HEK293 (cell line): ENCODE results near the gene LASP1.

Experiments
- OSR2 ChIP-seq: fragments of 450-650 bp; formaldehyde crosslinking; IDR thresholded peaks from 2 replicates; pipeline ENCODE4 v1.5.1; 2016; ENCODE audit warnings: missing biosample characterization, missing genetic modification characterization
- SALL2 ChIP-seq: fragments of 450-650 bp; formaldehyde crosslinking; IDR thresholded peaks from 2 replicates; pipeline ENCODE4 v1.5.0; 2017; ENCODE audit warnings: missing biosample characterization, mild to moderate bottlenecking, missing genetic modification characterization, borderline replicate concordance
- SP3 ChIP-seq: fragments of 450-650 bp; formaldehyde crosslinking; IDR thresholded peaks from 2 replicates; pipeline ENCODE4 v1.5.1; 2016; ENCODE audit warnings: missing biosample characterization, missing genetic modification characterization
- ZBTB17 ChIP-seq: fragments of 450-650 bp; formaldehyde crosslinking; IDR thresholded peaks from 2 replicates; pipeline ENCODE4 v1.5.1; 2016; ENCODE audit warnings: missing biosample characterization, missing genetic modification characterization
- ZNF2 ChIP-seq: fragments of 450-650 bp; formaldehyde crosslinking; IDR thresholded peaks from 2 replicates; pipeline ENCODE4 v1.5.1; 2016; ENCODE audit warnings: missing biosample characterization, missing genetic modification characterization
- ZNF223 ChIP-seq: fragments of 450-650 bp; formaldehyde crosslinking; IDR thresholded peaks from 2 replicates; pipeline ENCODE4 v1.5.1; 2016; ENCODE audit warnings: missing biosample characterization, missing genetic modification characterization
- ZNF37A ChIP-seq: fragments of 450-650 bp; IDR thresholded peaks from 2 replicates; pipeline ENCODE4 v1.5.1; 2018; ENCODE audit warnings: missing biosample characterization, missing genetic modification characterization
- ZNF501 ChIP-seq: fragments of 450-650 bp; formaldehyde crosslinking; IDR thresholded peaks from 2 replicates; pipeline ENCODE4 v1.5.1; 2016; ENCODE audit warnings: missing biosample characterization, missing genetic modification characterization
- ZNF548 ChIP-seq: fragments of 450-650 bp; formaldehyde crosslinking; IDR thresholded peaks from 2 replicates; pipeline ENCODE4 v1.5.1; 2016; ENCODE audit warnings: missing biosample characterization, missing genetic modification characterization
- ZNF670 ChIP-seq: fragments of 450-650 bp; formaldehyde crosslinking; IDR thresholded peaks from 2 replicates; pipeline ENCODE4 v1.5.1; 2016; ENCODE audit warnings: missing biosample characterization, missing genetic modification characterization, low read depth
- ZNF830 ChIP-seq: fragments of 450-650 bp; IDR thresholded peaks from 2 replicates; pipeline ENCODE4 v1.5.0; 2018; ENCODE audit warnings: missing biosample characterization, missing genetic modification characterization, low read depth, mild to moderate bottlenecking, moderate library complexity
- ZNF843 ChIP-seq: fragments of 450-650 bp; formaldehyde crosslinking; IDR thresholded peaks from 2 replicates; pipeline ENCODE4 v1.5.1; 2016; ENCODE audit warnings: missing biosample characterization, missing genetic modification characterization
- ZSCAN30 ChIP-seq: fragments of 450-650 bp; IDR thresholded peaks from 2 replicates; pipeline ENCODE4 v1.5.1; 2018; ENCODE audit warnings: missing biosample characterization, mild to moderate bottlenecking, missing genetic modification characterization, moderate library complexity
- TF ChIP-seq, protein P1 (sequence below): fragments of 450-650 bp; formaldehyde crosslinking; IDR thresholded peaks from 2 replicates; pipeline ENCODE4 v1.5.1; 2017; ENCODE audit warnings: missing biosample characterization, missing genetic modification characterization
- TF ChIP-seq, protein P2 (sequence below): fragments of 450-650 bp; formaldehyde crosslinking; IDR thresholded peaks from 2 replicates; pipeline ENCODE4 v1.5.1; 2016; ENCODE audit warnings: missing biosample characterization, missing genetic modification characterization
- TF ChIP-seq, protein P3 (sequence below): fragments of 450-650 bp; formaldehyde crosslinking; IDR thresholded peaks from 2 replicates; pipeline ENCODE4 v1.5.1; 2016; ENCODE audit warnings: missing biosample characterization, missing genetic modification characterization
- TF ChIP-seq, protein P4 (sequence below): fragments of 450-650 bp; formaldehyde crosslinking; IDR thresholded peaks from 2 replicates; pipeline ENCODE4 v1.5.1; 2016; ENCODE audit warnings: missing biosample characterization, missing genetic modification characterization
- TF ChIP-seq, protein P5 (sequence below): fragments of 450-650 bp; formaldehyde crosslinking; IDR thresholded peaks from 2 replicates; pipeline ENCODE4 v1.5.1; 2016; ENCODE audit warnings: missing biosample characterization, missing genetic modification characterization, borderline replicate concordance
- TF ChIP-seq, protein P6 (sequence below): fragments of 450-650 bp; formaldehyde crosslinking; IDR thresholded peaks from 2 replicates; pipeline ENCODE4 v1.5.1; 2016; ENCODE audit warnings: missing biosample characterization, missing genetic modification characterization

The LASP1 gene

DNA sequence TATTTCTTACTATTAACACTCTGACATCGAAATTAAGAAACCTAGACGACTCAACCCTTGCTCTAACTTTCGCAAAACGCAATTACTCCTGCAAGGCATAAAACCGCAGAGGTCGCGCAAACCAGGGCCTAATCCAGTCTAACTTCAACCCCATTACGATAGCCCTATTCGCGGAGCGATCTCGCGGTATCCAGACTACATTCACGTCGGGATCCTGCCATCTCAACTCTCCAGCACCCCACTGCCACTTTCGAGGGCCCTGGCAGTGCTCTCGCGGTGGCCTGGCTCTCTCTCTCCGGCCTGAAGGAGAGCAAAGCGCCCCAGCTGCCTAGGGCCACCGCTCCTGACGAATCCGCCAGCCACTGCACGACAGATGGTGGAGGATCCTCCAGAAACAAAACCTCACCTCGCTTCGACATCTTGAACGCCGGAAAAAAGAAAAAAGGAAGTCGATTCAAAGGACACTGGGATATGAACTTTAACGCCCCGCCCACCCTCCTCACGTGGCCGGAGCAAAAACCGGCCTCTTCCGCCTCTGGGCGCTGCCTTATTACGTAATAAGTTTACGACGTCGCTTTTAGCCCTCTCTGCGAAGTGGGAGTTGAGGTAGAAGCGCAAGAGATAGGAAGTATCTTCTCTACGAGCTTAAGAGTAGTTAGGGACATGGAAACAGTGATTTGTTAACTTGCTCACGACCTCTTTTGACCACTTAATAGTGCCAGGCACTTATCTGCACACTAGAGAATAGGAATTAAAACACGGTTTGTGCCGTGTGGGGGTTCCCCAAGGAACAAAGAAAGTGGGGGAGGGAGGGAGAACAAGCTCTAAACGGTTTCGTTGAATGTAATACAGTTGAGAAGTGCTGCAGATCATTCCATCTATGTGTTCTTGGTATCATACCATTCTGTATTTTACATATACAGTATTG is 16.3 kb upstream of the LASP1 start, which contains the start of gene RPL23 (continued):
- TF ChIP-seq, protein P1, sequence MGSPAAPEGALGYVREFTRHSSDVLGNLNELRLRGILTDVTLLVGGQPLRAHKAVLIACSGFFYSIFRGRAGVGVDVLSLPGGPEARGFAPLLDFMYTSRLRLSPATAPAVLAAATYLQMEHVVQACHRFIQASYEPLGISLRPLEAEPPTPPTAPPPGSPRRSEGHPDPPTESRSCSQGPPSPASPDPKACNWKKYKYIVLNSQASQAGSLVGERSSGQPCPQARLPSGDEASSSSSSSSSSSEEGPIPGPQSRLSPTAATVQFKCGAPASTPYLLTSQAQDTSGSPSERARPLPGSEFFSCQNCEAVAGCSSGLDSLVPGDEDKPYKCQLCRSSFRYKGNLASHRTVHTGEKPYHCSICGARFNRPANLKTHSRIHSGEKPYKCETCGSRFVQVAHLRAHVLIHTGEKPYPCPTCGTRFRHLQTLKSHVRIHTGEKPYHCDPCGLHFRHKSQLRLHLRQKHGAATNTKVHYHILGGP (tag by site-specific recombination), result no peak
- TF ChIP-seq ZBTB17 (tag by site-specific recombination), result peak; percentile 89
- TF ChIP-seq ZSCAN30 (tag by site-specific recombination), result 0 out of 2 replicates have a peak, but pooled peaks have one; percentile 37
- no peak for TF ChIP-seq OSR2 (tag by site-specific recombination)
- no peak for TF ChIP-seq ZNF670 (tag by site-specific recombination)
- TF ChIP-seq, protein P2, sequence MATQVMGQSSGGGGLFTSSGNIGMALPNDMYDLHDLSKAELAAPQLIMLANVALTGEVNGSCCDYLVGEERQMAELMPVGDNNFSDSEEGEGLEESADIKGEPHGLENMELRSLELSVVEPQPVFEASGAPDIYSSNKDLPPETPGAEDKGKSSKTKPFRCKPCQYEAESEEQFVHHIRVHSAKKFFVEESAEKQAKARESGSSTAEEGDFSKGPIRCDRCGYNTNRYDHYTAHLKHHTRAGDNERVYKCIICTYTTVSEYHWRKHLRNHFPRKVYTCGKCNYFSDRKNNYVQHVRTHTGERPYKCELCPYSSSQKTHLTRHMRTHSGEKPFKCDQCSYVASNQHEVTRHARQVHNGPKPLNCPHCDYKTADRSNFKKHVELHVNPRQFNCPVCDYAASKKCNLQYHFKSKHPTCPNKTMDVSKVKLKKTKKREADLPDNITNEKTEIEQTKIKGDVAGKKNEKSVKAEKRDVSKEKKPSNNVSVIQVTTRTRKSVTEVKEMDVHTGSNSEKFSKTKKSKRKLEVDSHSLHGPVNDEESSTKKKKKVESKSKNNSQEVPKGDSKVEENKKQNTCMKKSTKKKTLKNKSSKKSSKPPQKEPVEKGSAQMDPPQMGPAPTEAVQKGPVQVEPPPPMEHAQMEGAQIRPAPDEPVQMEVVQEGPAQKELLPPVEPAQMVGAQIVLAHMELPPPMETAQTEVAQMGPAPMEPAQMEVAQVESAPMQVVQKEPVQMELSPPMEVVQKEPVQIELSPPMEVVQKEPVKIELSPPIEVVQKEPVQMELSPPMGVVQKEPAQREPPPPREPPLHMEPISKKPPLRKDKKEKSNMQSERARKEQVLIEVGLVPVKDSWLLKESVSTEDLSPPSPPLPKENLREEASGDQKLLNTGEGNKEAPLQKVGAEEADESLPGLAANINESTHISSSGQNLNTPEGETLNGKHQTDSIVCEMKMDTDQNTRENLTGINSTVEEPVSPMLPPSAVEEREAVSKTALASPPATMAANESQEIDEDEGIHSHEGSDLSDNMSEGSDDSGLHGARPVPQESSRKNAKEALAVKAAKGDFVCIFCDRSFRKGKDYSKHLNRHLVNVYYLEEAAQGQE (tag by site-specific recombination), result peak; percentile 54; the same call in 1 of the 2 replicates
- TF ChIP-seq SALL2 (tag by site-specific recombination), result no peak
- TF ChIP-seq ZNF501, result peak; percentile 84
- no peak for TF ChIP-seq ZNF830 (tag by site-specific recombination)
- TF ChIP-seq ZNF223 (tag by site-specific recombination), result no peak
- TF ChIP-seq ZNF548, result no peak
- TF ChIP-seq, protein P3, sequence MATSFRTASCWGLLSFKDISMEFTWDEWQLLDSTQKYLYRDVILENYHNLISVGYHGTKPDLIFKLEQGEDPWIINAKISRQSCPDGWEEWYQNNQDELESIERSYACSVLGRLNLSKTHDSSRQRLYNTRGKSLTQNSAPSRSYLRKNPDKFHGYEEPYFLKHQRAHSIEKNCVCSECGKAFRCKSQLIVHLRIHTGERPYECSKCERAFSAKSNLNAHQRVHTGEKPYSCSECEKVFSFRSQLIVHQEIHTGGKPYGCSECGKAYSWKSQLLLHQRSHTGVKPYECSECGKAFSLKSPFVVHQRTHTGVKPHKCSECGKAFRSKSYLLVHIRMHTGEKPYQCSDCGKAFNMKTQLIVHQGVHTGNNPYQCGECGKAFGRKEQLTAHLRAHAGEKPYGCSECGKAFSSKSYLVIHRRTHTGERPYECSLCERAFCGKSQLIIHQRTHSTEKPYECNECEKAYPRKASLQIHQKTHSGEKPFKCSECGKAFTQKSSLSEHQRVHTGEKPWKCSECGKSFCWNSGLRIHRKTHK (tag by site-specific recombination), result no peak
- TF ChIP-seq ZNF843, result peak; percentile 54; the same call in 1 of the 2 replicates
- TF ChIP-seq, protein P4, sequence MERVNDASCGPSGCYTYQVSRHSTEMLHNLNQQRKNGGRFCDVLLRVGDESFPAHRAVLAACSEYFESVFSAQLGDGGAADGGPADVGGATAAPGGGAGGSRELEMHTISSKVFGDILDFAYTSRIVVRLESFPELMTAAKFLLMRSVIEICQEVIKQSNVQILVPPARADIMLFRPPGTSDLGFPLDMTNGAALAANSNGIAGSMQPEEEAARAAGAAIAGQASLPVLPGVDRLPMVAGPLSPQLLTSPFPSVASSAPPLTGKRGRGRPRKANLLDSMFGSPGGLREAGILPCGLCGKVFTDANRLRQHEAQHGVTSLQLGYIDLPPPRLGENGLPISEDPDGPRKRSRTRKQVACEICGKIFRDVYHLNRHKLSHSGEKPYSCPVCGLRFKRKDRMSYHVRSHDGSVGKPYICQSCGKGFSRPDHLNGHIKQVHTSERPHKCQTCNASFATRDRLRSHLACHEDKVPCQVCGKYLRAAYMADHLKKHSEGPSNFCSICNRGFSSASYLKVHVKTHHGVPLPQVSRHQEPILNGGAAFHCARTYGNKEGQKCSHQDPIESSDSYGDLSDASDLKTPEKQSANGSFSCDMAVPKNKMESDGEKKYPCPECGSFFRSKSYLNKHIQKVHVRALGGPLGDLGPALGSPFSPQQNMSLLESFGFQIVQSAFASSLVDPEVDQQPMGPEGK (tag by site-specific recombination), result no peak; the same call in 1 of the 2 replicates
- TF ChIP-seq, protein P5, sequence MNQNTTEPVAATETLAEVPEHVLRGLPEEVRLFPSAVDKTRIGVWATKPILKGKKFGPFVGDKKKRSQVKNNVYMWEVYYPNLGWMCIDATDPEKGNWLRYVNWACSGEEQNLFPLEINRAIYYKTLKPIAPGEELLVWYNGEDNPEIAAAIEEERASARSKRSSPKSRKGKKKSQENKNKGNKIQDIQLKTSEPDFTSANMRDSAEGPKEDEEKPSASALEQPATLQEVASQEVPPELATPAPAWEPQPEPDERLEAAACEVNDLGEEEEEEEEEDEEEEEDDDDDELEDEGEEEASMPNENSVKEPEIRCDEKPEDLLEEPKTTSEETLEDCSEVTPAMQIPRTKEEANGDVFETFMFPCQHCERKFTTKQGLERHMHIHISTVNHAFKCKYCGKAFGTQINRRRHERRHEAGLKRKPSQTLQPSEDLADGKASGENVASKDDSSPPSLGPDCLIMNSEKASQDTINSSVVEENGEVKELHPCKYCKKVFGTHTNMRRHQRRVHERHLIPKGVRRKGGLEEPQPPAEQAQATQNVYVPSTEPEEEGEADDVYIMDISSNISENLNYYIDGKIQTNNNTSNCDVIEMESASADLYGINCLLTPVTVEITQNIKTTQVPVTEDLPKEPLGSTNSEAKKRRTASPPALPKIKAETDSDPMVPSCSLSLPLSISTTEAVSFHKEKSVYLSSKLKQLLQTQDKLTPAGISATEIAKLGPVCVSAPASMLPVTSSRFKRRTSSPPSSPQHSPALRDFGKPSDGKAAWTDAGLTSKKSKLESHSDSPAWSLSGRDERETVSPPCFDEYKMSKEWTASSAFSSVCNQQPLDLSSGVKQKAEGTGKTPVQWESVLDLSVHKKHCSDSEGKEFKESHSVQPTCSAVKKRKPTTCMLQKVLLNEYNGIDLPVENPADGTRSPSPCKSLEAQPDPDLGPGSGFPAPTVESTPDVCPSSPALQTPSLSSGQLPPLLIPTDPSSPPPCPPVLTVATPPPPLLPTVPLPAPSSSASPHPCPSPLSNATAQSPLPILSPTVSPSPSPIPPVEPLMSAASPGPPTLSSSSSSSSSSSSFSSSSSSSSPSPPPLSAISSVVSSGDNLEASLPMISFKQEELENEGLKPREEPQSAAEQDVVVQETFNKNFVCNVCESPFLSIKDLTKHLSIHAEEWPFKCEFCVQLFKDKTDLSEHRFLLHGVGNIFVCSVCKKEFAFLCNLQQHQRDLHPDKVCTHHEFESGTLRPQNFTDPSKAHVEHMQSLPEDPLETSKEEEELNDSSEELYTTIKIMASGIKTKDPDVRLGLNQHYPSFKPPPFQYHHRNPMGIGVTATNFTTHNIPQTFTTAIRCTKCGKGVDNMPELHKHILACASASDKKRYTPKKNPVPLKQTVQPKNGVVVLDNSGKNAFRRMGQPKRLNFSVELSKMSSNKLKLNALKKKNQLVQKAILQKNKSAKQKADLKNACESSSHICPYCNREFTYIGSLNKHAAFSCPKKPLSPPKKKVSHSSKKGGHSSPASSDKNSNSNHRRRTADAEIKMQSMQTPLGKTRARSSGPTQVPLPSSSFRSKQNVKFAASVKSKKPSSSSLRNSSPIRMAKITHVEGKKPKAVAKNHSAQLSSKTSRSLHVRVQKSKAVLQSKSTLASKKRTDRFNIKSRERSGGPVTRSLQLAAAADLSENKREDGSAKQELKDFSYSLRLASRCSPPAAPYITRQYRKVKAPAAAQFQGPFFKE (tag by site-specific recombination), result 0 out of 2 replicates have a peak, but pooled peaks have one; percentile 82
- TF ChIP-seq, protein P6, sequence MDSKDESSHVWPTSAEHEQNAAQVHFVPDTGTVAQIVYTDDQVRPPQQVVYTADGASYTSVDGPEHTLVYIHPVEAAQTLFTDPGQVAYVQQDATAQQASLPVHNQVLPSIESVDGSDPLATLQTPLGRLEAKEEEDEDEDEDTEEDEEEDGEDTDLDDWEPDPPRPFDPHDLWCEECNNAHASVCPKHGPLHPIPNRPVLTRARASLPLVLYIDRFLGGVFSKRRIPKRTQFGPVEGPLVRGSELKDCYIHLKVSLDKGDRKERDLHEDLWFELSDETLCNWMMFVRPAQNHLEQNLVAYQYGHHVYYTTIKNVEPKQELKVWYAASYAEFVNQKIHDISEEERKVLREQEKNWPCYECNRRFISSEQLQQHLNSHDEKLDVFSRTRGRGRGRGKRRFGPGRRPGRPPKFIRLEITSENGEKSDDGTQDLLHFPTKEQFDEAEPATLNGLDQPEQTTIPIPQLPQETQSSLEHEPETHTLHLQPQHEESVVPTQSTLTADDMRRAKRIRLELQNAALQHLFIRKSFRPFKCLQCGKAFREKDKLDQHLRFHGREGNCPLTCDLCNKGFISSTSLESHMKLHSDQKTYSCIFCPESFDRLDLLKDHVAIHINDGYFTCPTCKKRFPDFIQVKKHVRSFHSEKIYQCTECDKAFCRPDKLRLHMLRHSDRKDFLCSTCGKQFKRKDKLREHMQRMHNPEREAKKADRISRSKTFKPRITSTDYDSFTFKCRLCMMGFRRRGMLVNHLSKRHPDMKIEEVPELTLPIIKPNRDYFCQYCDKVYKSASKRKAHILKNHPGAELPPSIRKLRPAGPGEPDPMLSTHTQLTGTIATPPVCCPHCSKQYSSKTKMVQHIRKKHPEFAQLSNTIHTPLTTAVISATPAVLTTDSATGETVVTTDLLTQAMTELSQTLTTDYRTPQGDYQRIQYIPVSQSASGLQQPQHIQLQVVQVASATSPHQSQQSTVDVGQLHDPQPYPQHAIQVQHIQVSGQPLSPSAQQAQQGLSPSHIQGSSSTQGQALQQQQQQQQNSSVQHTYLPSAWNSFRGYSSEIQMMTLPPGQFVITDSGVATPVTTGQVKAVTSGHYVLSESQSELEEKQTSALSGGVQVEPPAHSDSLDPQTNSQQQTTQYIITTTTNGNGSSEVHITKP (tag by site-specific recombination), result no peak; the same call in 1 of the 2 replicates
- TF ChIP-seq ZNF37A (tag by site-specific recombination), result no peak
- peak; percentile 88 for TF ChIP-seq SP3 (tag by site-specific recombination)
- TF ChIP-seq ZNF2 (tag by site-specific recombination), result peak; percentile 96
